GM23338 (cell line): Measurements from ENCODE around the gene DOCK3.

Source experiments
- CREB1 ChIP-seq: fragments of 250-450 bp; sonication (Bioruptor Pico); IDR thresholded peaks from 2 replicates; pipeline ENCODE4 v1.5.0; 2020; ENCODE audit warnings: low read depth, mild to moderate bottlenecking, moderate library complexity
- CTCF ChIP-seq, 2 experiments: fragments of 200-600 bp in 1 of 2; sonication (generic) in 1 of 2; conservative IDR thresholded peaks; 2 replicates each; pipeline versions ENCODE4 v1.5.1 to v1.6.1; 2016 to 2017; ENCODE audit warnings: antibody characterized with exemption in 2 of 2, low read depth in 2 of 2, mild to moderate bottlenecking in 2 of 2, moderate library complexity in 1 of 2
- ETS1 ChIP-seq: IDR thresholded peaks from 2 replicates; pipeline ENCODE4 v1.6.1; 2016; ENCODE audit warnings: antibody characterized with exemption
- EZH2 ChIP-seq: fragments of 200-600 bp; sonication (generic); IDR thresholded peaks from one replicate; pipeline ENCODE4 v1.8.0; 2017; ENCODE audit warnings: antibody characterized with exemption, mild to moderate bottlenecking, low read depth; ENCODE audit not compliant: unreplicated experiment
- EZH2phosphoT487 ChIP-seq: fragments of 200-600 bp; sonication (generic); IDR thresholded peaks from one replicate; pipeline ENCODE4 v1.8.1; 2018; ENCODE audit warnings: antibody characterized with exemption; ENCODE audit not compliant: unreplicated experiment
- JUNB ChIP-seq: IDR thresholded peaks from one replicate; pipeline ENCODE4 v1.6.1; 2016; ENCODE audit warnings: antibody characterized with exemption; ENCODE audit not compliant: unreplicated experiment
- NANOG ChIP-seq: IDR thresholded peaks from 2 replicates; pipeline ENCODE4 v1.6.1; 2016; ENCODE audit warnings: antibody characterized with exemption, borderline replicate concordance
- POLR2AphosphoS5 ChIP-seq: IDR thresholded peaks from 2 replicates; pipeline ENCODE4 v1.6.1; 2016; ENCODE audit warnings: antibody characterized with exemption, low read depth
- REST ChIP-seq: IDR thresholded peaks from one replicate; pipeline ENCODE4 v1.6.1; 2018; ENCODE audit warnings: antibody characterized with exemption; ENCODE audit not compliant: unreplicated experiment
- STAT1 ChIP-seq: IDR thresholded peaks from one replicate; pipeline ENCODE4 v1.6.1; 2016; ENCODE audit warnings: antibody characterized with exemption; ENCODE audit not compliant: unreplicated experiment
- ZNF331 ChIP-seq: fragments of 250-450 bp; sonication (Bioruptor Pico); IDR thresholded peaks from 2 replicates; pipeline ENCODE4 v1.5.0; 2020; ENCODE audit warnings: low read depth, mild to moderate bottlenecking, moderate library complexity

- TF ChIP-seq REST (no peak), EZH2 (no peak), CTCF (conservative IDR thresholded peaks at IDR 0.05; ENCODE audit: low read depth in 2 of 2) (no peak), CREB1 (CRISPR knock-in tag) (no peak), POLR2AphosphoS5 (no peak), EZH2phosphoT487 (no peak), STAT1 (no peak), ETS1 (no peak), NANOG (no peak), JUNB (no peak), ZNF331 (CRISPR knock-in tag) (no peak)
These were observed 569.2 kb downstream of the DOCK3 start for GRCh38 chr3:51243924-51244323.
